Effector memory CD8-positive, alpha-beta T cell (primary cell): ENCODE results near the gene ANAPC5.
"Not testable (repeated sequence)": the region's sequence is repeated elsewhere in the genome, so short reads cannot be mapped to it uniquely, and the experiment has no call there.

Experiments
- ATAC-seq: fragments of 150-1000 bp; cut with Tn5 transposase; replicated peaks from 2 replicates; pipeline ENCODE4 v1.10.0; 2021; ENCODE audit warnings: mild to moderate bottlenecking, moderate library complexity
- DNase-seq, 3 experiments: peaks; one replicate each; pipeline ENCODE4 v3.0.0; 2021
- H3K27ac Mint-ChIP-seq, 2 donors: one replicate each; pipeline ENCODE4 v1.8.0; 2022; ENCODE audit warnings: mild to moderate bottlenecking in 2 of 2, mixed read lengths in 2 of 2, moderate library complexity in 2 of 2
- H3K27me3 Mint-ChIP-seq, 2 donors: one replicate each; pipeline ENCODE4 v1.8.0; 2022; ENCODE audit warnings: mixed read lengths in 2 of 2
- H3K36me3 Mint-ChIP-seq: one replicate; pipeline ENCODE4 v1.8.0; 2022; ENCODE audit warnings: mild to moderate bottlenecking, moderate library complexity, mixed read lengths; ENCODE audit not compliant: insufficient read depth
- H3K4me1 Mint-ChIP-seq, 2 donors: one replicate each; pipeline ENCODE4 v1.8.0; 2022; ENCODE audit warnings: low read depth in 2 of 2, mixed read lengths in 2 of 2
- H3K4me3 Mint-ChIP-seq, 2 donors: one replicate each; pipeline ENCODE4 v1.8.0; 2022; ENCODE audit warnings: mild to moderate bottlenecking in 2 of 2, mixed read lengths in 2 of 2, moderate library complexity in 2 of 2
- H3K9me3 Mint-ChIP-seq, 2 donors: one replicate each; pipeline ENCODE4 v1.8.0; 2022; ENCODE audit warnings: mixed read lengths in 2 of 2

ANAPC5 gene

DNA sequence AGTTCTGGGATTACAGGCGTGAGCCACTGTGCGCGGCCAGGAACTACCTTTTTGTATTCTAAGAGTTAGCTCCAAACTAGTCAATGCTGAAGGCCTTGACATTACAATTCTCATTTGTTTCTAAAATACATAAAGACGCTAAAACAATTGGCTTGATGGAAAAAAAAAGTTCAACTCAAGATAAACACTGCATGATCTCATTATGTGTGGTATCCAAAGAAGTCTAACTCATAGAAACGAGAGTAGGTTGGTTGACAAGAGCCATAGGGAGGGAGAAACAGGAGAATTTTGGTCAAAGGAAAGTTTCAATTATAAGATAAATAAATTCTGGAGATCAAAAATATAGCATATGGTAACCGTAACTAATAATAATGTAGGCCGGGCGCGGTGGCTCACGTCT, 27.7 kb upstream of the ANAPC5 start:
- Mint-ChIP-seq H3K9me3 (no peaks in the 10 kb centered on the region), H3K36me3 (no peaks in the 10 kb centered on the region), H3K27me3 (peaks cover 8 to 9% of the 10 kb centered on the region in 2 donors), H3K27ac (no peak overlapping the region), H3K4me3 (no peak overlapping the region), H3K4me1 (no peaks in the 10 kb centered on the region)
- no peak for ATAC-seq
- no peak for DNase-seq

DNA sequence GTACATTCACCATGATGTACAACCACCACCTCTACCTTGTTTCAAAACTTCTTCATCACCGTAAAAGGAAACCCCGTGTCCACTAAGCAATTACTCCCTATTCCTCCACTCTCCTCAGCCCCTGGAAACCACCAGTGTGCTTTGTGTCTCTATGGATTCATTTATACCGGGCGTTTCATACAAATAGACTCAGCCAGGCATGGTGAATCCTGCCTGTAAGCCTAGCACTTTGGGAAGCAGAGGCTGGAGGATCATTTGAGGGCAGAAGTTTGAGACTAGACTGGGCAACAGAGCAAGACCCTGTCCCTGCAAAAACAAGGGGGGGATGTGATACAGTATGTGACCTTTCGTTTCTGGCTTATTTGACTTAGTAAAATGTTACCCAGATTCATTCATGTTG, 26.5 kb upstream of the ANAPC5 start:
- peaks cover 8 to 11% of the 10 kb centered on the region in 2 donors for H3K27me3 Mint-ChIP-seq
- no peaks in the 10 kb centered on the region for H3K9me3 Mint-ChIP-seq
- no peak overlapping the region for H3K4me3 Mint-ChIP-seq
- no peak for ATAC-seq
- no peaks in the 10 kb centered on the region for H3K36me3 Mint-ChIP-seq
- DNase-seq = no peak
- H3K27ac Mint-ChIP-seq = no peak overlapping the region
- no peaks in the 10 kb centered on the region for H3K4me1 Mint-ChIP-seq

DNA sequence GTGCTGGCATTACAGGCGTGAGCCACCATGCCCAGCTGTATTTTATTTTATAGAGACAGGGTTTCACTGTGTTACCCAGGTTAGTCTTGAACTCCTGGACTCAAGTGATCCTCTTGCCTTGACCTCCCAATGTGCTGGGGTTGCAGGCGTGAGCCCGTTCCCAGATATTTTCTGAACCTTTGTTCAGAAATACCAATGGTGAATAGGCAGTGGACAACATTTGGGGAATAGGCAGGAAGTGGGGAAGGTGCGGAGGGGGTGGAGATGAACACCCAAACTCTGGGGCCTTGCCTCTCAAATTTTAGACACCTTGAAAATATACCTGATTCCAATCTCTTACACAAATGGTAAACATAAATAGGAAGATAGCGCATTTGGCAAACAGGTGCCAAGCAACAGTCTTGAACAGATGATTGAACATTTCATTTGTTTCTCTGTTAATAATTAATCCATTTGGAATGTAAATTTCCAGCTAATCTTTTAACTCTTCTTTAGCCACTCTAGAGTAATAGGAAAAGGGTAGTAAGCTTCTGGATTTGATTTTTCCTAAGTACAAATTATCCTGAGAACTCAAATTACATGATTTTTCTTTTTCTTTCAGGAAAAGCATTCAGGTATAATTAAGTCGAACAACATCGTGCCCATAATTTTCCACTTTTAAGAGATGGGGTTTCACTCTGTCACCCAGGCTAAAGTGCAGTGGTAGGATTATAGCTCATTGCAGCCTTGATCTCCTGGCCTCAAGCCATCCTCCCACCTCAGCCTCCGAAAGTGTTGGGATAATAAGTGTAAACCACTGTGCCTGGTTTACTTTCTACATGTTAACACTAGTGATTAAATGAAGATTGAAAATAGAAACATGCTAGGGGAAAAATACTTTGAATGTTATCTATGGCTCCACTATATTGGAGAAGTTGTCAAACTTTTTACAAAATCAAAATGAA, 24.8 kb upstream of the ANAPC5 start:
- DNase-seq = no peak
- Mint-ChIP-seq H3K27me3 (peaks cover 8 to 11% of the 10 kb centered on the region in 2 donors), H3K36me3 (no peaks in the 10 kb centered on the region), H3K4me1 (no peaks in the 10 kb centered on the region), H3K9me3 (no peaks in the 10 kb centered on the region), H3K27ac (no peak overlapping the region), H3K4me3 (no peak overlapping the region)
- ATAC-seq = no peak

DNA sequence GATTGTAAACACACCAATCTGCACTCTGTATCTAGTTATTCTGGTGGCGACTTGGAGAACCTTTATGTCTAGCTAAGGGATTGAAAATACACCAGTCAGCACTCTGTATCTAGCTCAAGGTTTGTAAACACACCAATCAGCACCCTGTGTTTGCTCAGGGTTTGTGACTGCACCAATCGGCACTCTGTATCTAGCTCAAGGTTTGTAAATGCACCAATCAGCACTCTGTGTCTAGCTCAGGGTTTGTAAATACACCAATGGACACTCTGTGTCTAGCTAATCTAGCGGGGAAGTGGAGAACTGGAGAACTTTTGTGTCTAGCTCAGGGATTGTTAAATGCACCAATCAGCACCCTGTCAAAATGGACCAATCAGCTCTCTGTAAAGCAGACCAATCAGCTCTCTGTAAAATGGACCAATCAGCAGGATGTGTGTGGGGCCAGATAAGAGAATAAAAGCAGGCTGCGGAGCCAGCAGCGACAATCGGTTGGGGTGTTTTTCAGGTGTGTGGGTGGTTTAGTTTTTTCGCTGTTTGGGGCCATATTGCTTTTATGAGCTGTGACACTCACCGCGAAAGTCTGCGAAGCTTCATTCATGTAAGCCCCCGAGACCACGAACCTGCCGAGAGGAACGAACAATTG, 22.9 kb upstream of the ANAPC5 start:
- not testable (repeated sequence) for H3K9me3 Mint-ChIP-seq, H3K27ac Mint-ChIP-seq, H3K4me1 Mint-ChIP-seq, H3K36me3 Mint-ChIP-seq, ATAC-seq, H3K27me3 Mint-ChIP-seq, DNase-seq
- H3K4me3 Mint-ChIP-seq = peak overlapping the region in 1 of 2 donors; percentile 14

DNA sequence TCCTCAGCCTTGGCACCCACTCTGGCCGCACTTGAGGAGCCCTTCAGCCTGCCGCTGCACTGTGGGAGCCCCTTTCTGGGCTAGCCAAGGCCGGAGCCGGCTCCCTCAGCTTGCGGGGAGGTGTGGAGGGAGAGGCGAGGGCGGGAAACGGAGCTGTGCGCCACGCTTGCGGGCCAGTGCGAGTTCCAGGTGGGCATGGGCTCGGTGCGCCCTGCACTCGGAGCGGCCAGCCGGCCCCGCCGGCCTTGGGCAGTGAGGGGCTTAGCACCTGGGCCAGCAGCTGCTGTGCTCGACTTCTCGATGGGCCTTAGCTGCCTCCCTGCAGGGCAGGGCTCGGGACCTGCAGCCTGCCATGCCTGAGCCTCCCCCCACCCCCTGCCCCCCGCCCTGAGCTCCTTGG, 22.1 kb upstream of the ANAPC5 start:
- H3K4me3 Mint-ChIP-seq, H3K4me1 Mint-ChIP-seq, ATAC-seq, H3K27me3 Mint-ChIP-seq, H3K27ac Mint-ChIP-seq, DNase-seq, H3K36me3 Mint-ChIP-seq, H3K9me3 Mint-ChIP-seq: not testable (repeated sequence)

DNA sequence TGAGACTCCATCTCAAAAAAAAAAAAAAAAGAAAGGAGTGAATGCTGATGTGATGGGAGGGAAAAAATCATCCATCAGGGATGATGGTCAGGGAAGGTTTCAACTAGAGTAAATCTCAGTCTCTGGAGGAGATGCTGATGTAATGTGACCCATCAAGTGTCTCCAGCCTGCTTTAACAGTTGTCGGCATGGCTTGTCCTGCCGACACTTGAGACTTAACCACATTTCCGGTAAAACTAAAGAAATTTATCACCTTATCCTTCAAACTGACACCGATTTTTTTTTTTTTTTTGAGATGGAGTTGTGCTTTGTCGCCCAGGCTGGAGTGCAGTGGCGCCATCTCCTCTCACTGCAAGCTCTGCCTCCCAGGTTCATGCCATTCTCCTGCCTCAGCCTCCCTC, 21.5 kb upstream of the ANAPC5 start:
- DNase-seq (no peak), ATAC-seq (peak; percentile 29)
- no peak overlapping the region for H3K4me3 Mint-ChIP-seq
- no peaks in the 10 kb centered on the region for H3K4me1 Mint-ChIP-seq
- H3K27ac Mint-ChIP-seq = peak overlapping the region in 1 of 2 donors; percentile 55
- no peaks in the 10 kb centered on the region for H3K36me3 Mint-ChIP-seq
- H3K27me3 Mint-ChIP-seq = peaks cover 4 to 5% of the 10 kb centered on the region in 2 donors
- H3K9me3 Mint-ChIP-seq = no peaks in the 10 kb centered on the region

DNA sequence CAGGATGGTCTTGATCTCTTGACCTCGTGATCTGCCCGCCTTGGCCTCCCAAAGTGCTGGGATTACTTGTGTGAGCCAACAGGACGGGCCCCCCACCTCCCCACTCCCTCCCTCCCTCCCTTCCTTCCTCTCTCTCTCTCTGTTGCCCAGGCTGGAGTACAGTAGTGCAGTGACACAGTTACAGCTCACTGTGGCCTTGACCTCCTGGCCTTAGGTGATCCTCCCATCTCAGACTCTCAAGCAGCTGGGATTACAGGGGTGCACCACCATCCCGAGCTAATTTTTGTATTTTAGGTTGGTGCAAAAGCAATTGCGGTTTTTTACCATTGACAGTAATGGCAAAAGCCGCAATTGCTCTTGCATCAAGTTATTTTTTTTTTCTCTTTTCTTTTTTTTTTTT, 19.2 kb upstream of the ANAPC5 start:
- no peaks in the 10 kb centered on the region for H3K9me3 Mint-ChIP-seq
- peaks cover 0 to 5% of the 10 kb centered on the region in 2 donors for H3K27me3 Mint-ChIP-seq
- no peak overlapping the region for H3K27ac Mint-ChIP-seq
- H3K36me3 Mint-ChIP-seq = no peaks in the 10 kb centered on the region
- DNase-seq = no peak
- no peak overlapping the region for H3K4me3 Mint-ChIP-seq
- ATAC-seq = no peak
- H3K4me1 Mint-ChIP-seq = no peaks in the 10 kb centered on the region

DNA sequence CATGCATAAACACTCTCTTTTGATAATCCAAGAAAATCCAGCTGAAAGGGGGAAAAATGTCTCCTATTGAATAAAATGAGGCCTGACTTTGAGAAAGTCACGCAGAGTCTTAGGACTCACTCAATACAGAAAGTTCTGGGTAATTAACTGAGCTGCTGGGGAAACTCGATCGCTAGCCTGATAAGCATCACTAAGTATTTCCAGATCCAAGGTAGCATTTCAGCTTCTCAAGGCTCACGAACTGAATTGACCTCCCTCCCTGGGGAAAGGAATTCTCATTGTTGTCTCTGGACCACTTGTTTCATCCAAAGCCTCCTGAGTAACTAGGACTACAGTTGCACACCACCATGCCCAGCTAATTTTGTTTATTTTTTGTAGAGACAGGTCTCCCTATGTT, 13.8 kb upstream of the ANAPC5 start:
- H3K4me1 Mint-ChIP-seq = peaks cover 0 to 3% of the 10 kb centered on the region in 2 donors
- no peaks in the 10 kb centered on the region for H3K36me3 Mint-ChIP-seq
- no peak for DNase-seq
- H3K4me3 Mint-ChIP-seq = no peak overlapping the region
- no peak for ATAC-seq
- no peak overlapping the region for H3K27ac Mint-ChIP-seq
- peaks cover 26 to 29% of the 10 kb centered on the region in 2 donors for H3K27me3 Mint-ChIP-seq
- no peaks in the 10 kb centered on the region for H3K9me3 Mint-ChIP-seq

DNA sequence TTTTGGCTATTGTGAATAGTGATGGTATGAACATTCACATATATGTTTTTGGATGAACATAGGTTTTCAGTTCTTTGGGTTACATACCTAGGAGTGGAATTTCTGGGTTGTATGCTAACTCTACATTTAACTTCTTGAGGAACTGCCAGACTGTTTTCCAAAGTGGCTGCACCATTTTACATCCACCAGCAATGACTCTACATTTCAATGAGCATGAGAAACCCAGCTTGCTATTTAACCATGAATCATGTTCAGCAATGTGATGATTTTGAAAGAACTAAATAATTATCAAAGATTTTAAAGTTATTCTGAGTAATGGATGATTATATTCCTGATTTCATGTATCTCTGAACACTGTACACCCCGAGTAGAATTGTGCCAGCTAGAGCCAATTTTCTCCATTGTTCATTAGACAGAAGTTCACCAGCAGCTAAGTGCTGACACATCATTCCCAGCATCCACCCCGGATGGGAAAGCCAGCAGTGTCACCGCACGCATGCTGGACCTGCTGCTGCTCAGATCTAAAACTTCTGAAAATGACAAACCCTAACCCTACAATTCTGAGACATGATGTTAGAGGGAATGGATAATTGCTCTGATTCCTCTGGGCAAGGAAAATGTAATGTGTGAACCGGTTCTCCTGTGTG, 13.3 kb upstream of the ANAPC5 start:
- DNase-seq (no peak), ATAC-seq (no peak)
- H3K4me1 Mint-ChIP-seq = peaks cover 0 to 3% of the 10 kb centered on the region in 2 donors
- H3K27ac Mint-ChIP-seq = no peak overlapping the region
- H3K4me3 Mint-ChIP-seq = no peak overlapping the region
- H3K9me3 Mint-ChIP-seq = no peaks in the 10 kb centered on the region
- no peaks in the 10 kb centered on the region for H3K36me3 Mint-ChIP-seq
- H3K27me3 Mint-ChIP-seq = peaks cover 26 to 29% of the 10 kb centered on the region in 2 donors

DNA sequence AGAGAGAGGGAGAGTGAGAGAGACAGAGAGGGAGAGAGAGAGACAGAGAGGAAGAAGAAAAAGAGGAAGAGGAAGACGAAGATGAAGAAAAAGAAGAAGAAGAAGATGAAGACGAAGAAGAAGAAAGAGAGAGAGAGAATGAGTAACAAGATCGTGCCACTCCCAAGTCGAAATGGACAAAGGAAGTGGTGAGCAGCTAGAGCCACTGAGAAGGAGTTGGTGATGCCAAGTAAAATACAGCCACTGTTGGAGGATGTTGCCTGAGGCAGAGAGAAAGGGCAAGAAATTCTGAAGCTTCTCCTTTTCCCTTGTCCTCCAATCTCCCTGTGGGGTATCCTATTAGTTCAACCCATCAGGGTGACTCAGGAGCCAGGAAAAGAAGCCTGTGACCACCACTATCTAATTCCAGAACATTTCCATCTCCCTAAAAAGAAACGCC, 12.5 kb upstream of the ANAPC5 start:
- no peak overlapping the region for H3K4me3 Mint-ChIP-seq
- no peak overlapping the region for H3K27ac Mint-ChIP-seq
- H3K36me3 Mint-ChIP-seq = no peaks in the 10 kb centered on the region
- H3K27me3 Mint-ChIP-seq = peaks cover 26 to 29% of the 10 kb centered on the region in 2 donors
- ATAC-seq = no peak
- peaks cover 0 to 3% of the 10 kb centered on the region in 2 donors for H3K4me1 Mint-ChIP-seq
- no peaks in the 10 kb centered on the region for H3K9me3 Mint-ChIP-seq
- no peak for DNase-seq

DNA sequence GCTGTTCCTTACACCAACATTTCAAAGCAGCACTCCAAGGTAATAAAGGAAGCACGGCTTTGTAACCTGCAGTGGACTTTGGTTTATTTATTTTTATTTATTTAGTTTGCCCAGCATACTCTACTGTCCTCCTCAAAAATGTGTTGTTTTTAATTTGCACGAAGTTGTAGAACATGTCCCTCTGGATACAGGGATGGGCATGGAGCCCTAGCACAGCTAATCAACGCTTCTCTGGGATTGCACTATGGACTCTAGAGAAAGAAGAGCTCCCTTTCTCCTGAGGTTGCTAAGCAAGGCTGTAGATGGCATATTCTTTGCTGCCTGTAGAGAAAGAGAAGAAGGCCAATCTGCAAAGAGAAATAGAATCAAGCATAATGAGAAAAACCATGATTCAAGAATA, 5.9 kb upstream of the ANAPC5 start:
- no peak overlapping the region for H3K27ac Mint-ChIP-seq
- H3K4me1 Mint-ChIP-seq = peaks cover 0 to 2% of the 10 kb centered on the region in 2 donors
- H3K9me3 Mint-ChIP-seq = no peaks in the 10 kb centered on the region
- H3K27me3 Mint-ChIP-seq = no peaks in the 10 kb centered on the region
- DNase-seq (no peak), ATAC-seq (no peak)
- H3K4me3 Mint-ChIP-seq = no peak overlapping the region
- no peaks in the 10 kb centered on the region for H3K36me3 Mint-ChIP-seq

DNA sequence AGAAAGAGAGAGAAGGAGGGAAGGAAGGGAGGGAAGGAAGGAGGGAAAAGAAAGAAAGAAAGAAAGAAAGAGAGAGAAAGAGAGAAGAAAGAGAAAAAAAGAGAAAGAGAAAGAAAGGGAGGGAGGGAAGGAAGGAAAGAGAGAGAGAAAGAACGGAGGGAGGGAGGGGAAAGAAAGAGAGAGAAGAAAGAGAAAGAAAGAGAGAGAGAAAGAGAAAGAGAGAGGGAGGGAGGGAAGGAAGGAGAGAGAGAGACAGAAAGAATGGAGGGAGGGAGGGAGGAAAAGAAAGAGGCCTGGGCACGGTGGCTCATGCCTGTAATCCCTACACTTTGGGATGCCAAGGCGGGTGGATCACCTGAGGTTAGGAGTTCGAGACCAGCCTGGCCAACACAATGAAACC, 5.1 kb upstream of the ANAPC5 start:
- Mint-ChIP-seq H3K27ac (peak overlapping the region in 1 of 2 donors; percentile 15), H3K36me3 (peaks cover 5% of the 10 kb centered on the region), H3K9me3 (no peaks in the 10 kb centered on the region), H3K4me3 (no peak overlapping the region), H3K4me1 (peaks cover 3 to 4% of the 10 kb centered on the region in 2 donors), H3K27me3 (no peaks in the 10 kb centered on the region)
- DNase-seq (no peak), ATAC-seq (no peak)

DNA sequence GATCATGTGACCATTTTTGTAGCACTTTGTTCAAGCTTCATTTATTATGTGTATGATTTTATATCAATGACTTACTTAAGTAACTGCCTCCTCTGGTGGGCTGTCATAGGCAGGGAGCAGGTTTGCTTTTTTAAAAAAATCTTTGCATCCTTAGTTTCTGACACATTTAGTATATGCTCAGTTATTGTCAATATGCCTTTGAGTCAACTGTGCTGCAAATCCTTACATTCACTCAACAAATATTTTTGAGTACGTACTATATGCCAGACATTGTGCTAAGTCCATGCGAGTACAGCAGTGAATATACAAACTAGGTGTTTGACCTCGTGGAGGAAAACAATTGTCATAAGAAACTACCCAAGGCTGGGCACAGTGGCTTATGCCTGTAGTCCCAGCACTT, 4.4 kb upstream of the ANAPC5 start:
- H3K27ac Mint-ChIP-seq = peak overlapping the region in 1 of 2 donors; percentile 15
- no peaks in the 10 kb centered on the region for H3K27me3 Mint-ChIP-seq

More for the DNA sequence above, 4.4 kb upstream of the ANAPC5 start:
- H3K4me3 Mint-ChIP-seq = no peak overlapping the region
- peaks cover 5 to 8% of the 10 kb centered on the region in 2 donors for H3K4me1 Mint-ChIP-seq
- ATAC-seq (no peak), DNase-seq (no peak)
- no peaks in the 10 kb centered on the region for H3K9me3 Mint-ChIP-seq
- H3K36me3 Mint-ChIP-seq = peaks cover 11% of the 10 kb centered on the region
